A549 (cell line): Measurements from ENCODE around the gene KLHL3. TPM values are rescaled to one million over a fixed set of nuclear protein-coding genes. Genes with fewer than 3 reads are reported as not detected.
A peak's percentile ranks its signal among the peaks of the same experiment; 100 is the strongest.

ENCODE experiments used
- ATAC-seq, 2 experiments: fragments of 200-7000 bp in 1 of 2; fragments of >200 bp in 1 of 2; cut with Nextera tagmentation in 1 of 2; cut with Tn5 transposase in 1 of 2; 3 replicates each; pipeline versions ENCODE4 v1.8.0 to v1.9.1; 2018 to 2020; ENCODE audit warnings: mild to moderate bottlenecking in 1 of 2, moderate library complexity in 1 of 2
- CTCF ChIA-PET: fragments of 300-600 bp; sonication (Branson Sonifier 250); formaldehyde crosslinking; extraction: SDS; loops from one replicate; lab custom pipeline; 2021; ENCODE audit warnings: antibody characterized with exemption, inconsistent platforms; lab: Yijun Ruan, JAX
- POLR2A ChIA-PET: fragments of 350-600 bp; formaldehyde crosslinking; extraction: SDS; loops from one replicate; lab custom pipeline; 2021; ENCODE audit warnings: antibody characterized with exemption, inconsistent platforms; lab: Yijun Ruan, JAX
- DNase-seq, 2 experiments: peaks; one replicate each; pipeline versions ENCODE4 v3.0.0 to v3.0.0-alpha.2; 2011 to 2016; ENCODE audit warnings: low read depth in 1 of 2, low spot score in 1 of 2
- FAIRE-seq: peaks from 2 replicates; lab custom pipeline; 2011; peaks lifted over from hg19 to GRCh38; lab: Jason Lieb, UNC
- H3K27ac ChIP-seq, 2 experiments: fragments of >200 bp; sonication (Bioruptor Twin); formaldehyde crosslinking; 3 replicates each; pipeline ENCODE4 v1.5.1; 2016 to 2017
- H3K4me1 ChIP-seq: fragments of >200 bp; sonication (Bioruptor Twin); formaldehyde crosslinking; 3 replicates; pipeline ENCODE4 v1.6.1; 2016
- H3K4me2 ChIP-seq: fragments of >200 bp; sonication (Bioruptor Twin); formaldehyde crosslinking; 3 replicates; pipeline ENCODE4 v1.6.1; 2016
- H3K4me3 ChIP-seq: fragments of >200 bp; sonication (Bioruptor Twin); formaldehyde crosslinking; 3 replicates; pipeline ENCODE4 v1.5.1; 2016
- H3K9me3 ChIP-seq: fragments of >200 bp; sonication (Bioruptor Twin); formaldehyde crosslinking; 3 replicates; pipeline ENCODE4 v1.6.1; 2016
- BHLHE40 ChIP-seq: IDR thresholded peaks from 2 replicates; pipeline ENCODE4 v1.6.1; 2012; ENCODE audit warnings: low read depth, low read length, inconsistent platforms
- CBX2 ChIP-seq: fragments of 200-600 bp; sonication (generic); IDR thresholded peaks from 2 replicates; pipeline ENCODE4 v1.6.1; 2016; ENCODE audit warnings: low read depth, mild to moderate bottlenecking, borderline replicate concordance
- CBX8 ChIP-seq: fragments of 200-600 bp; sonication (generic); IDR thresholded peaks from 2 replicates; pipeline ENCODE4 v1.6.1; 2016
- CEBPB ChIP-seq, 2 experiments: fragments of >200 bp in 1 of 2; sonication (Bioruptor Twin) in 1 of 2; formaldehyde crosslinking in 1 of 2; IDR thresholded peaks; 2 replicates each; pipeline ENCODE4 v1.6.1; 2012 to 2016
- CHD2 ChIP-seq: fragments of 150-350 bp; IDR thresholded peaks from 2 replicates; pipeline ENCODE4 v1.6.1; 2014; ENCODE audit warnings: low read length; ENCODE audit not compliant: partially characterized antibody
- HOXA7 ChIP-seq: fragments of 250-450 bp; sonication (Bioruptor Pico); IDR thresholded peaks from 2 replicates; pipeline ENCODE4 v1.5.0; 2020; ENCODE audit warnings: mild to moderate bottlenecking, moderate library complexity
- KDM1A ChIP-seq: fragments of 200-600 bp; sonication (generic); IDR thresholded peaks from 2 replicates; pipeline ENCODE4 v1.6.1; 2016; ENCODE audit warnings: low read depth, mild to moderate bottlenecking
- KDM5A ChIP-seq: fragments of 200-600 bp; sonication (generic); IDR thresholded peaks from 2 replicates; pipeline ENCODE4 v1.6.1; 2016; ENCODE audit warnings: antibody characterized with exemption, mild to moderate bottlenecking
- MAFK ChIP-seq: fragments of 450-650 bp; IDR thresholded peaks from 2 replicates; pipeline ENCODE4 v1.6.1; 2014; ENCODE audit not compliant: partially characterized antibody
- NR3C1 ChIP-seq: fragments of >200 bp; sonication (Bioruptor Twin); formaldehyde crosslinking; IDR thresholded peaks from 3 replicates; pipeline ENCODE4 v1.6.1; 2017
- PHF8 ChIP-seq: fragments of 200-600 bp; sonication (generic); IDR thresholded peaks from 2 replicates; pipeline ENCODE4 v1.6.1; 2016; ENCODE audit warnings: low read depth, mild to moderate bottlenecking, antibody characterized with exemption, moderate library complexity, borderline replicate concordance
- POLR2A ChIP-seq: IDR thresholded peaks from 2 replicates; pipeline ENCODE4 v1.6.1; 2012; ENCODE audit warnings: mild to moderate bottlenecking, low read length
- RAD21 ChIP-seq, 2 experiments: fragments of >200 bp in 1 of 2; sonication (Bioruptor Twin) in 1 of 2; formaldehyde crosslinking in 1 of 2; IDR thresholded peaks in 1 of 2; conservative IDR thresholded peaks in 1 of 2; 2 replicates in 1 of 2; 3 replicates in 1 of 2; pipeline ENCODE4 v1.6.1; 2012 to 2018; ENCODE audit warnings: inconsistent platforms in 1 of 2
- RCOR1 ChIP-seq: fragments of 150-350 bp; IDR thresholded peaks from 2 replicates; pipeline ENCODE4 v1.6.1; 2014; ENCODE audit warnings: antibody characterized with exemption, low read length, low read depth
- RNF2 ChIP-seq: fragments of 200-600 bp; sonication (generic); IDR thresholded peaks from 2 replicates; pipeline ENCODE4 v1.6.1; 2016; ENCODE audit warnings: low read depth, mild to moderate bottlenecking, antibody characterized with exemption, moderate library complexity, borderline replicate concordance
- ZC3H11A ChIP-seq: fragments of 450-650 bp; IDR thresholded peaks from 2 replicates; pipeline ENCODE4 v1.6.1; 2014; ENCODE audit warnings: antibody characterized with exemption, mild to moderate bottlenecking
- ZFP36 ChIP-seq: fragments of 450-650 bp; IDR thresholded peaks from 2 replicates; pipeline ENCODE4 v1.6.1; 2014; ENCODE audit warnings: borderline replicate concordance; ENCODE audit not compliant: partially characterized antibody
- ZSCAN20 ChIP-seq: fragments of 250-450 bp; sonication (Bioruptor Pico); IDR thresholded peaks from 2 replicates; pipeline ENCODE4 v1.8.0; 2022; ENCODE audit warnings: mild to moderate bottlenecking, moderate library complexity
- WGBS: methylation state at CpG from one replicate; pipeline ENCODE4 v1.1.6; 2017; ENCODE audit errors: missing lambda C conversion rate; 5-methylcytosine and 5-hydroxymethylcytosine counted together
- polyA plus RNA-seq, 4 experiments: library from polyadenylated mRNA; depleted of rRNA in 3 of 4; stranded (reverse); fragments of >200 nt; fragmentation: RNase III in 1 of 4; extraction: RNeasy Plus Mini Kit Qiagen cat#74134 plus additional on column Dnase treatment in 1 of 4; gene quantifications; 2 replicates in 3 of 4; 3 replicates in 1 of 4; pipeline ENCODE4 v1.2.3, GENCODE V29; 2011 to 2017
- TF ChIP-seq, protein P1 (sequence below): fragments of 250-450 bp; sonication (Bioruptor Pico); IDR thresholded peaks from 2 replicates; pipeline ENCODE4 v1.5.0; 2020; ENCODE audit warnings: low read depth, mild to moderate bottlenecking, moderate library complexity
- TF ChIP-seq, protein P2 (sequence below): fragments of 200-600 bp; sonication (generic); IDR thresholded peaks from 2 replicates; pipeline ENCODE4 v1.6.1; 2016; ENCODE audit warnings: antibody characterized with exemption, mild to moderate bottlenecking, moderate library complexity
- TF ChIP-seq, protein P3 (sequence below): fragments of 150-350 bp; IDR thresholded peaks from 2 replicates; pipeline ENCODE4 v1.6.1; 2014; ENCODE audit warnings: low read depth, mild to moderate bottlenecking, low read length
- TF ChIP-seq, protein P4 (sequence below): IDR thresholded peaks from 2 replicates; pipeline ENCODE4 v1.6.1; 2012; ENCODE audit warnings: low read depth, borderline replicate concordance

KLHL3 gene
- polyA plus RNA-seq, 2 of the 4 experiments (the other 2 are of a cell fraction): 0.35 to 1.1 TPM

DNA sequence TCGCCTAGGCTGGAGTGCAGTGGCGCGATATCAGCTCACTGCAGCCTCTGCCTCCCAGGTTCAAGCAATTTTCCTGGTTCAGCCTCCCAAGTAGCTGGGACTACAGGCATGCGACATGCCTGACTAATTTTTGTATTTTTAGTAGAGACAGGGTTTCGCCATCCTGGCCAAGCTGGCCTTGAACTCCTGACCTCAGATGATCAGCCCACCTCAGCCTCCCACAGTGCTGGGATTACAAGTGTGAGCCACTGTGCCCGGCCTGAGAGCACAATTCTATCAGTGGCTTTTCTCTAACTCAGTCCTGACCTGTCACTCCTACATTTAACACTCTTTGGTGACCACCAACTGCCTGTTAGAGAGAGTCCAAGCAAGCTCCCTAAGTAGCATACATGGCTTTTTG, 154.1 kb downstream of the KLHL3 start:
- POLR2A ChIA-PET: no interaction called here
- no peak overlapping the region for H3K27ac ChIP-seq
- no peak for ATAC-seq
- no peak for DNase-seq
- CTCF ChIA-PET: no interaction called here
- TF ChIP-seq MAFK (no peak), KDM5A (no peak), CBX2 (no peak), PHF8 (no peak), HOXA7 (CRISPR knock-in tag) (no peak), CBX8 (no peak), ZFP36 (no peak), BHLHE40 (no peak), CEBPB (IDR thresholded peaks at IDR 0.05) (no peak), RAD21 (conservative IDR thresholded peaks at IDR 0.05 in 1 of 2, IDR thresholded peaks at IDR 0.05 in 1 of 2) (no peak), POLR2A (no peak), RCOR1 (no peak), NR3C1 (no peak), ZC3H11A (no peak)
- TF ChIP-seq, protein P1, sequence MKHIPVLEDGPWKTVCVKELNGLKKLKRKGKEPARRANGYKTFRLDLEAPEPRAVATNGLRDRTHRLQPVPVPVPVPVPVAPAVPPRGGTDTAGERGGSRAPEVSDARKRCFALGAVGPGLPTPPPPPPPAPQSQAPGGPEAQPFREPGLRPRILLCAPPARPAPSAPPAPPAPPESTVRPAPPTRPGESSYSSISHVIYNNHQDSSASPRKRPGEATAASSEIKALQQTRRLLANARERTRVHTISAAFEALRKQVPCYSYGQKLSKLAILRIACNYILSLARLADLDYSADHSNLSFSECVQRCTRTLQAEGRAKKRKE (CRISPR knock-in tag): no peak
- TF ChIP-seq, protein P2, sequence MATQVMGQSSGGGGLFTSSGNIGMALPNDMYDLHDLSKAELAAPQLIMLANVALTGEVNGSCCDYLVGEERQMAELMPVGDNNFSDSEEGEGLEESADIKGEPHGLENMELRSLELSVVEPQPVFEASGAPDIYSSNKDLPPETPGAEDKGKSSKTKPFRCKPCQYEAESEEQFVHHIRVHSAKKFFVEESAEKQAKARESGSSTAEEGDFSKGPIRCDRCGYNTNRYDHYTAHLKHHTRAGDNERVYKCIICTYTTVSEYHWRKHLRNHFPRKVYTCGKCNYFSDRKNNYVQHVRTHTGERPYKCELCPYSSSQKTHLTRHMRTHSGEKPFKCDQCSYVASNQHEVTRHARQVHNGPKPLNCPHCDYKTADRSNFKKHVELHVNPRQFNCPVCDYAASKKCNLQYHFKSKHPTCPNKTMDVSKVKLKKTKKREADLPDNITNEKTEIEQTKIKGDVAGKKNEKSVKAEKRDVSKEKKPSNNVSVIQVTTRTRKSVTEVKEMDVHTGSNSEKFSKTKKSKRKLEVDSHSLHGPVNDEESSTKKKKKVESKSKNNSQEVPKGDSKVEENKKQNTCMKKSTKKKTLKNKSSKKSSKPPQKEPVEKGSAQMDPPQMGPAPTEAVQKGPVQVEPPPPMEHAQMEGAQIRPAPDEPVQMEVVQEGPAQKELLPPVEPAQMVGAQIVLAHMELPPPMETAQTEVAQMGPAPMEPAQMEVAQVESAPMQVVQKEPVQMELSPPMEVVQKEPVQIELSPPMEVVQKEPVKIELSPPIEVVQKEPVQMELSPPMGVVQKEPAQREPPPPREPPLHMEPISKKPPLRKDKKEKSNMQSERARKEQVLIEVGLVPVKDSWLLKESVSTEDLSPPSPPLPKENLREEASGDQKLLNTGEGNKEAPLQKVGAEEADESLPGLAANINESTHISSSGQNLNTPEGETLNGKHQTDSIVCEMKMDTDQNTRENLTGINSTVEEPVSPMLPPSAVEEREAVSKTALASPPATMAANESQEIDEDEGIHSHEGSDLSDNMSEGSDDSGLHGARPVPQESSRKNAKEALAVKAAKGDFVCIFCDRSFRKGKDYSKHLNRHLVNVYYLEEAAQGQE: no peak
- TF ChIP-seq, protein P3, sequence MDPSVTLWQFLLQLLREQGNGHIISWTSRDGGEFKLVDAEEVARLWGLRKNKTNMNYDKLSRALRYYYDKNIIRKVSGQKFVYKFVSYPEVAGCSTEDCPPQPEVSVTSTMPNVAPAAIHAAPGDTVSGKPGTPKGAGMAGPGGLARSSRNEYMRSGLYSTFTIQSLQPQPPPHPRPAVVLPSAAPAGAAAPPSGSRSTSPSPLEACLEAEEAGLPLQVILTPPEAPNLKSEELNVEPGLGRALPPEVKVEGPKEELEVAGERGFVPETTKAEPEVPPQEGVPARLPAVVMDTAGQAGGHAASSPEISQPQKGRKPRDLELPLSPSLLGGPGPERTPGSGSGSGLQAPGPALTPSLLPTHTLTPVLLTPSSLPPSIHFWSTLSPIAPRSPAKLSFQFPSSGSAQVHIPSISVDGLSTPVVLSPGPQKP: no peak
- TF ChIP-seq, protein P4, sequence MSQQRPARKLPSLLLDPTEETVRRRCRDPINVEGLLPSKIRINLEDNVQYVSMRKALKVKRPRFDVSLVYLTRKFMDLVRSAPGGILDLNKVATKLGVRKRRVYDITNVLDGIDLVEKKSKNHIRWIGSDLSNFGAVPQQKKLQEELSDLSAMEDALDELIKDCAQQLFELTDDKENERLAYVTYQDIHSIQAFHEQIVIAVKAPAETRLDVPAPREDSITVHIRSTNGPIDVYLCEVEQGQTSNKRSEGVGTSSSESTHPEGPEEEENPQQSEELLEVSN: no peak
- no peak for FAIRE-seq
- no peak overlapping the region for H3K4me2 ChIP-seq
- WGBS: 55% methylated on average over 6 of the region's 6 CpGs
- H3K9me3 ChIP-seq: no peaks in the 10 kb centered on the region
- H3K4me1 ChIP-seq: no peaks in the 10 kb centered on the region
- no peak overlapping the region for H3K4me3 ChIP-seq

DNA sequence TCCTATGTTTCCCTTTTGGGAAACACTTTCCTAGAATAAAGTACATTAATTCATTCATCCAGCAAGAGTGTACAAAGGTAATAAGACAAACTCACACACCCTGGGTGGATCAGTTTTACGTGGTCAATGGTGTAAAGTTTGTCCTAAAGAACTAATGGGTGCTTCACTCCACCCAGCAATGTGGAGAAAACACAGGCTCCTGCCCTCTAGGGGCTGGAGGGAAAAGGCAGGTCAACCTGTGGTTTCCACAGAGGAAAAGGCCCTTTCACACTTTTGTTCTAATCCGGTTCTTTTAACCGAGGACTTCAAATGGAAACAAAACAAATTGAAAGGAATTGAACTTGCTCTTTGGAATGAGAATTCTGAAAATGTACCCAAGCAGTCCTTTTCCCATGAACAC, 155.9 kb downstream of the KLHL3 start:
- no peak overlapping the region for H3K27ac ChIP-seq
- no peak overlapping the region for H3K4me3 ChIP-seq
- 25% methylated on average over 3 of the region's 3 CpGs for WGBS
- DNase-seq: peak in 1 of 2 experiments; percentile 20
- ATAC-seq: peak; percentile 48 to 79; a peak in 4 of 6 replicates
- no peak overlapping the region for H3K4me2 ChIP-seq
- no peak for FAIRE-seq
- CTCF ChIA-PET: interaction anchor here (0.8 to 1.2 kb wide), 4 partner anchors 10 to 510 kb away, joined by 3 read pairs; no protein-coding TSS in a partner anchor
- H3K9me3 ChIP-seq: 0 out of 3 replicates have a peak, but pooled peaks cover 4% of the 10 kb centered on the region
- no peaks in the 10 kb centered on the region for H3K4me1 ChIP-seq
- TF ChIP-seq ZSCAN20: no peak
- TF ChIP-seq RNF2: no peak
- TF ChIP-seq HOXA7 (CRISPR knock-in tag): no peak
- 0 out of 5 replicates have a peak, but pooled peaks of 1 of the 2 experiments have one; percentile 12 for TF ChIP-seq RAD21 (conservative IDR thresholded peaks at IDR 0.05 in 1 of 2, IDR thresholded peaks at IDR 0.05 in 1 of 2)
- TF ChIP-seq, protein P3: no peak
- no peak for TF ChIP-seq KDM1A
- TF ChIP-seq, protein P4: no peak
- no peak for TF ChIP-seq CHD2
- TF ChIP-seq, protein P1 (CRISPR knock-in tag): no peak
- POLR2A ChIA-PET: no interaction called here
